HepG2 (cell line): Measurements from ENCODE around the gene ARRDC1. TPM values are rescaled to one million over a fixed set of nuclear protein-coding genes. Genes with fewer than 3 reads are reported as not detected.

ENCODE experiments used
- BHLHE40 ChIP-seq: IDR thresholded peaks from 2 replicates; pipeline ENCODE4 v1.6.1; 2011; ENCODE audit warnings: low read length, improper control_type of control experiment
- ETV6 ChIP-seq: sonication (generic); formaldehyde crosslinking; conservative IDR thresholded peaks from 2 replicates; pipeline ENCODE4 v1.4.0; 2020; ENCODE audit warnings: missing genetic modification reagents
- HOXA9 ChIP-seq: sonication (generic); formaldehyde crosslinking; IDR thresholded peaks from 2 replicates; pipeline ENCODE4 v1.8.1; 2022; ENCODE audit warnings: missing genetic modification reagents, mild to moderate bottlenecking, moderate library complexity, borderline replicate concordance
- JUN ChIP-seq: sonication (generic); formaldehyde crosslinking; IDR thresholded peaks from 2 replicates; pipeline ENCODE4 v1.4.0; 2020; ENCODE audit warnings: mild to moderate bottlenecking, missing genetic modification reagents
- MEF2D ChIP-seq: sonication (generic); formaldehyde crosslinking; IDR thresholded peaks from 2 replicates; pipeline ENCODE4 v1.5.1; 2020; ENCODE audit warnings: mild to moderate bottlenecking, missing genetic modification reagents
- MTF2 ChIP-seq: sonication (generic); formaldehyde crosslinking; IDR thresholded peaks from 2 replicates; pipeline ENCODE4 v1.5.0; 2020; ENCODE audit warnings: missing genetic modification reagents, borderline replicate concordance
- NFATC3 ChIP-seq: sonication (generic); formaldehyde crosslinking; IDR thresholded peaks from 2 replicates; pipeline ENCODE4 v1.5.1; 2020; ENCODE audit warnings: mild to moderate bottlenecking, missing genetic modification reagents
- NR2F1 ChIP-seq, 2 experiments: fragments of 450-650 bp in 1 of 2; formaldehyde crosslinking in 1 of 2; IDR thresholded peaks; 2 replicates each; pipeline versions ENCODE4 v1.5.0 to v1.6.1; 2016 to 2020; ENCODE audit warnings: mild to moderate bottlenecking in 1 of 2, missing compliant biosample characterization in 1 of 2, missing genetic modification reagents in 1 of 2, moderate library complexity in 1 of 2
- ZFP36L2 ChIP-seq: sonication (generic); formaldehyde crosslinking; IDR thresholded peaks from 2 replicates; pipeline ENCODE4 v1.4.0; 2020; ENCODE audit warnings: missing genetic modification reagents
- ZNF142 ChIP-seq: sonication (generic); formaldehyde crosslinking; IDR thresholded peaks from 2 replicates; pipeline ENCODE4 v1.4.0; 2020; ENCODE audit warnings: missing genetic modification reagents
- ZNF501 ChIP-seq: sonication (generic); formaldehyde crosslinking; IDR thresholded peaks from 2 replicates; pipeline ENCODE4 v1.5.1; 2020; ENCODE audit warnings: mild to moderate bottlenecking, moderate library complexity, missing genetic modification reagents
- ZNF605 ChIP-seq: sonication (generic); formaldehyde crosslinking; IDR thresholded peaks from 2 replicates; pipeline ENCODE4 v1.8.0; 2022; ENCODE audit warnings: mild to moderate bottlenecking, missing genetic modification reagents
- ZNF652 ChIP-seq: IDR thresholded peaks from 2 replicates; pipeline ENCODE4 v1.6.1; 2016; ENCODE audit warnings: low read depth, borderline replicate concordance
- ZSCAN25 ChIP-seq: sonication (generic); formaldehyde crosslinking; IDR thresholded peaks from 2 replicates; pipeline ENCODE4 v1.8.0; 2022; ENCODE audit warnings: mild to moderate bottlenecking, missing genetic modification reagents
- ZSCAN29 ChIP-seq: sonication (generic); formaldehyde crosslinking; conservative IDR thresholded peaks from 2 replicates; pipeline ENCODE4 v1.4.0; 2020; ENCODE audit warnings: mild to moderate bottlenecking, missing genetic modification reagents
- polyA plus RNA-seq, 8 experiments: library from polyadenylated mRNA; depleted of rRNA in 3 of 8; stranded (reverse) in 7 of 8; unstranded in 1 of 8; fragments of >200 nt; fragmentation: Illumina TruSeq in 4 of 8; extraction: Trizol in 4 of 8; gene quantifications; 2 replicates each; pipeline versions ENCODE4 v1.2.1 to v1.2.3, GENCODE V29; 2011 to 2016; ENCODE audit warnings: low read depth in 4 of 8, missing spikeins in 1 of 8, mixed read lengths in 1 of 8; ENCODE audit not compliant: insufficient read depth in 1 of 8
- total RNA-seq, 5 experiments: library from RNA; depleted of rRNA; stranded (reverse); fragments of >200 nt; fragmentation: Illumina TruSeq; extraction: Trizol; gene quantifications; 2 replicates each; pipeline ENCODE4 v1.2.3, GENCODE V29; 2016; ENCODE audit warnings: low read depth in 1 of 5
- TF ChIP-seq, protein P1 (sequence below): sonication (generic); formaldehyde crosslinking; IDR thresholded peaks from 2 replicates; pipeline ENCODE4 v1.4.0; 2020; ENCODE audit warnings: missing genetic modification reagents, borderline replicate concordance
- TF ChIP-seq, protein P2 (sequence below): sonication (generic); formaldehyde crosslinking; IDR thresholded peaks from 2 replicates; pipeline ENCODE4 v1.8.1; 2023; ENCODE audit warnings: mild to moderate bottlenecking, missing genetic modification reagents

The ARRDC1 gene
- total and polyA plus RNA-seq, 2 of the 13 experiments (the other 11 are each of a cell fraction or from before 2014, with no cell fraction given), result 21.7 to 44.4 TPM

GRCh38 chr9:137578518-137579258 lies 26.8 kb upstream of the ARRDC1 start, which contains the start of gene DPH7 (continued):
- TF ChIP-seq ZNF142 (CRISPR knock-in tag) (peak; percentile 62), JUN (0 out of 2 replicates have a peak, but pooled peaks have one; percentile 27), BHLHE40 (0 out of 2 replicates have a peak, but pooled peaks have one; percentile 23), MEF2D (CRISPR knock-in tag) (0 out of 2 replicates have a peak, but pooled peaks have one; percentile 28), ZSCAN29 (peak; percentile 86; the same call in 1 of the 2 replicates), ZNF605 (CRISPR knock-in tag) (no peak), HOXA9 (CRISPR knock-in tag) (peak; percentile 89; the same call in 1 of the 2 replicates), ETV6 (peak; percentile 66; the same call in 1 of the 2 replicates), NFATC3 (CRISPR knock-in tag) (no peak), ZNF501 (CRISPR knock-in tag) (peak; percentile 16), NR2F1 (CRISPR knock-in tag; IDR thresholded peaks at IDR 0.05) (no peak), ZNF652 (CRISPR knock-in tag) (peak; percentile 22; the same call in 1 of the 2 replicates), ZFP36L2 (no peak), ZSCAN25 (CRISPR knock-in tag) (peak; percentile 57), MTF2 (CRISPR knock-in tag) (peak; percentile 64; the same call in 1 of the 2 replicates)
- TF ChIP-seq, protein P1, sequence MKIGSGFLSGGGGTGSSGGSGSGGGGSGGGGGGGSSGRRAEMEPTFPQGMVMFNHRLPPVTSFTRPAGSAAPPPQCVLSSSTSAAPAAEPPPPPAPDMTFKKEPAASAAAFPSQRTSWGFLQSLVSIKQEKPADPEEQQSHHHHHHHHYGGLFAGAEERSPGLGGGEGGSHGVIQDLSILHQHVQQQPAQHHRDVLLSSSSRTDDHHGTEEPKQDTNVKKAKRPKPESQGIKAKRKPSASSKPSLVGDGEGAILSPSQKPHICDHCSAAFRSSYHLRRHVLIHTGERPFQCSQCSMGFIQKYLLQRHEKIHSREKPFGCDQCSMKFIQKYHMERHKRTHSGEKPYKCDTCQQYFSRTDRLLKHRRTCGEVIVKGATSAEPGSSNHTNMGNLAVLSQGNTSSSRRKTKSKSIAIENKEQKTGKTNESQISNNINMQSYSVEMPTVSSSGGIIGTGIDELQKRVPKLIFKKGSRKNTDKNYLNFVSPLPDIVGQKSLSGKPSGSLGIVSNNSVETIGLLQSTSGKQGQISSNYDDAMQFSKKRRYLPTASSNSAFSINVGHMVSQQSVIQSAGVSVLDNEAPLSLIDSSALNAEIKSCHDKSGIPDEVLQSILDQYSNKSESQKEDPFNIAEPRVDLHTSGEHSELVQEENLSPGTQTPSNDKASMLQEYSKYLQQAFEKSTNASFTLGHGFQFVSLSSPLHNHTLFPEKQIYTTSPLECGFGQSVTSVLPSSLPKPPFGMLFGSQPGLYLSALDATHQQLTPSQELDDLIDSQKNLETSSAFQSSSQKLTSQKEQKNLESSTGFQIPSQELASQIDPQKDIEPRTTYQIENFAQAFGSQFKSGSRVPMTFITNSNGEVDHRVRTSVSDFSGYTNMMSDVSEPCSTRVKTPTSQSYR (CRISPR knock-in tag), result no peak; the same call in 1 of the 2 replicates
- TF ChIP-seq, protein P2, sequence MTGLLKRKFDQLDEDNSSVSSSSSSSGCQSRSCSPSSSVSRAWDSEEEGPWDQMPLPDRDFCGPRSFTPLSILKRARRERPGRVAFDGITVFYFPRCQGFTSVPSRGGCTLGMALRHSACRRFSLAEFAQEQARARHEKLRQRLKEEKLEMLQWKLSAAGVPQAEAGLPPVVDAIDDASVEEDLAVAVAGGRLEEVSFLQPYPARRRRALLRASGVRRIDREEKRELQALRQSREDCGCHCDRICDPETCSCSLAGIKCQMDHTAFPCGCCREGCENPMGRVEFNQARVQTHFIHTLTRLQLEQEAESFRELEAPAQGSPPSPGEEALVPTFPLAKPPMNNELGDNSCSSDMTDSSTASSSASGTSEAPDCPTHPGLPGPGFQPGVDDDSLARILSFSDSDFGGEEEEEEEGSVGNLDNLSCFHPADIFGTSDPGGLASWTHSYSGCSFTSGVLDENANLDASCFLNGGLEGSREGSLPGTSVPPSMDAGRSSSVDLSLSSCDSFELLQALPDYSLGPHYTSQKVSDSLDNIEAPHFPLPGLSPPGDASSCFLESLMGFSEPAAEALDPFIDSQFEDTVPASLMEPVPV (CRISPR knock-in tag), result 0 out of 2 replicates have a peak, but pooled peaks have one; percentile 29
